Measurements from ENCODE around the gene RER1. TPM values are rescaled to one million over a fixed set of nuclear protein-coding genes. Genes with fewer than 3 reads are reported as not detected.

Gene RER1
- total RNA-seq, 1 experiment from 2014 or later, result 110 TPM

GRCh38 chr1:2444138-2444591 is 52.5 kb downstream of the RER1 start:
- H3K23me2 ChIP-seq (ENCODE audit: insufficient read length, low read depth, low read length, poor library complexity, severe bottlenecking), result peaks cover 6% of the 10 kb centered on the region
- Mint-ChIP-seq H3K36me3 (ENCODE audit: insufficient read depth in 1 of 3, low read depth in 3 of 3) (no peaks in the 10 kb centered on the region), H3K9me3 (no peaks in the 10 kb centered on the region), H3K27me3 (ENCODE audit: low read depth) (peaks cover 53% of the 10 kb centered on the region), H3K27ac (no peak overlapping the region), H3K4me1 (peaks cover 3 to 15% of the 10 kb centered on the region in 2 experiments; a peak in 3 of 4 replicates), H3K4me3 (peak overlapping the region in 1 of 2 experiments; percentile 63; a peak in 3 of 5 replicates)
- no peak overlapping the region for H2BK15ac ChIP-seq (ENCODE audit: low read depth, low read length)
- no peak overlapping the region for H2BK12ac ChIP-seq (ENCODE audit: insufficient read length, low read depth, low read length)
- no peak overlapping the region for H2BK20ac ChIP-seq (ENCODE audit: low read depth, low read length, poor library complexity, severe bottlenecking)
- no peak overlapping the region for H3K14ac ChIP-seq (ENCODE audit: insufficient read depth, low read length)
- no CpG with 5 or more reads among the region's 27 CpGs for WGBS (ENCODE audit: extremely low coverage, insufficient read length, low lambda C conversion rate)
- H4K20me1 ChIP-seq (ENCODE audit: control insufficient read depth, insufficient read depth, insufficient read length), result no peaks in the 10 kb centered on the region
- no peak for DNase-seq
- H2AK5ac ChIP-seq (ENCODE audit: insufficient read length, low read length), result no peak overlapping the region
- H3T11ph ChIP-seq (ENCODE audit: low read length), result no peak overlapping the region
- no peak overlapping the region for H3K56ac ChIP-seq (ENCODE audit: insufficient read length, low read depth, low read length)
- no peak overlapping the region for H3K18ac ChIP-seq (ENCODE audit: insufficient read length, low read depth, low read length)
- H3K79me1 ChIP-seq (ENCODE audit: insufficient read depth, low read depth, low read length, poor library complexity, severe bottlenecking), result no peaks in the 10 kb centered on the region
- no peak overlapping the region for H2BK120ac ChIP-seq (ENCODE audit: low read depth, low read length, poor library complexity, severe bottlenecking)
- no peak overlapping the region for H4K8ac ChIP-seq (replicated peaks; ENCODE audit: insufficient read length, low read depth, low read length)
- no peak overlapping the region for H2BK5ac ChIP-seq (ENCODE audit: insufficient read length, low read length)
- H3K4ac ChIP-seq (ENCODE audit: low read depth, low read length), result no peak overlapping the region
- TF ChIP-seq, protein P1, sequence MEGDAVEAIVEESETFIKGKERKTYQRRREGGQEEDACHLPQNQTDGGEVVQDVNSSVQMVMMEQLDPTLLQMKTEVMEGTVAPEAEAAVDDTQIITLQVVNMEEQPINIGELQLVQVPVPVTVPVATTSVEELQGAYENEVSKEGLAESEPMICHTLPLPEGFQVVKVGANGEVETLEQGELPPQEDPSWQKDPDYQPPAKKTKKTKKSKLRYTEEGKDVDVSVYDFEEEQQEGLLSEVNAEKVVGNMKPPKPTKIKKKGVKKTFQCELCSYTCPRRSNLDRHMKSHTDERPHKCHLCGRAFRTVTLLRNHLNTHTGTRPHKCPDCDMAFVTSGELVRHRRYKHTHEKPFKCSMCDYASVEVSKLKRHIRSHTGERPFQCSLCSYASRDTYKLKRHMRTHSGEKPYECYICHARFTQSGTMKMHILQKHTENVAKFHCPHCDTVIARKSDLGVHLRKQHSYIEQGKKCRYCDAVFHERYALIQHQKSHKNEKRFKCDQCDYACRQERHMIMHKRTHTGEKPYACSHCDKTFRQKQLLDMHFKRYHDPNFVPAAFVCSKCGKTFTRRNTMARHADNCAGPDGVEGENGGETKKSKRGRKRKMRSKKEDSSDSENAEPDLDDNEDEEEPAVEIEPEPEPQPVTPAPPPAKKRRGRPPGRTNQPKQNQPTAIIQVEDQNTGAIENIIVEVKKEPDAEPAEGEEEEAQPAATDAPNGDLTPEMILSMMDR (conservative IDR thresholded peaks at IDR 0.05), result no peak
- H3K27me3 ChIP-seq (ENCODE audit: insufficient read depth, low read length), result peaks cover 14% of the 10 kb centered on the region; the same call in 1 of the 2 replicates
- no peaks in the 10 kb centered on the region for H3K79me2 ChIP-seq (ENCODE audit: insufficient read depth, low read length)
- H4K91ac ChIP-seq (ENCODE audit: insufficient read length, low read depth, low read length), result no peak overlapping the region
- no peak overlapping the region for H3K4me2 ChIP-seq (ENCODE audit: insufficient read depth, insufficient read length, low read length)
- H4K5ac ChIP-seq (ENCODE audit: insufficient read length, low read depth, low read length), result no peak overlapping the region
- H3K23ac ChIP-seq (ENCODE audit: insufficient read length, low read depth, low read length), result no peak overlapping the region
- no peaks in the 10 kb centered on the region; the same call in 1 of the 2 replicates for H3K4me1 ChIP-seq (ENCODE audit: insufficient read depth, low read length)
- H2AFZ ChIP-seq (ENCODE audit: low read length), result no peak overlapping the region
- no peak overlapping the region for H3K27ac ChIP-seq (ENCODE audit: insufficient read length, low read depth, low read length)
- H3K9ac ChIP-seq (ENCODE audit: extremely low read depth, insufficient read length, low read length), result no peak overlapping the region
- H3K9me3 ChIP-seq (ENCODE audit: control insufficient read depth, low read depth, low read length), result no peaks in the 10 kb centered on the region
